IMR-90 (cell line): ENCODE data around the gene CTDP1. TPM values are rescaled to one million over a fixed set of nuclear protein-coding genes. Genes with fewer than 3 reads are reported as not detected.

ENCODE experiments used
- ATAC-seq: fragments of 200-7000 bp; cut with Tn5 transposase; 2 replicates; pipeline ENCODE4 v1.9.1; 2020; ENCODE audit warnings: low read depth, mild to moderate bottlenecking, moderate library complexity
- BruUV-seq: library from RNA; stranded (reverse); fragments of 400-500 nt; replicated peaks from 2 replicates; lab custom pipeline; 2021; lab: Mats Ljungman, UMichigan
- CTCF ChIA-PET: fragments of 300-600 bp; formaldehyde crosslinking; extraction: SDS; loops from one replicate; lab custom pipeline; 2021; ENCODE audit warnings: antibody characterized with exemption; lab: Yijun Ruan, JAX
- POLR2A ChIA-PET: fragments of 300-600 bp; sonication (Branson Sonifier 250); formaldehyde crosslinking; loops from one replicate; lab custom pipeline; 2022; ENCODE audit warnings: antibody characterized with exemption; ENCODE audit not compliant: unreplicated experiment; lab: Charles Lee
- DNase-seq: peaks from one replicate; pipeline ENCODE4 v3.0.0; 2013
- H2AFZ ChIP-seq: replicated peaks from 2 replicates; pipeline ENCODE3; 2013; ENCODE audit warnings: low read length, mild to moderate bottlenecking; ENCODE audit not compliant: poor library complexity
- H2AK5ac ChIP-seq: 2 replicates; pipeline ENCODE4 v1.6.1; 2013; ENCODE audit warnings: low read depth, low read length, inconsistent platforms
- H2AK9ac ChIP-seq: replicated peaks from 2 replicates; pipeline ENCODE3; 2013; ENCODE audit warnings: mild to moderate bottlenecking, low read depth, low read length, moderate library complexity; ENCODE audit not compliant: poor library complexity
- H2BK120ac ChIP-seq: 2 replicates; pipeline ENCODE4 v1.6.1; 2013; ENCODE audit warnings: low read depth, low read length, inconsistent platforms
- H2BK15ac ChIP-seq: 3 replicates; pipeline ENCODE4 v1.6.1; 2013; ENCODE audit warnings: low read depth, low read length, inconsistent platforms
- H2BK20ac ChIP-seq: 2 replicates; pipeline ENCODE4 v1.6.1; 2013; ENCODE audit warnings: low read depth, mild to moderate bottlenecking, inconsistent platforms, low read length, moderate library complexity
- H2BK5ac ChIP-seq: 2 replicates; pipeline ENCODE4 v1.6.1; 2013; ENCODE audit warnings: mild to moderate bottlenecking, low read depth, low read length, inconsistent platforms; ENCODE audit not compliant: poor library complexity, severe bottlenecking
- H3K14ac ChIP-seq: replicated peaks from 2 replicates; pipeline ENCODE4 v1.6.1; 2013; ENCODE audit warnings: low read depth, low read length, inconsistent platforms
- H3K18ac ChIP-seq: 2 replicates; pipeline ENCODE4 v1.6.1; 2013; ENCODE audit warnings: low read depth, low read length, control low read depth
- H3K23ac ChIP-seq: 2 replicates; pipeline ENCODE4 v1.6.1; 2013; ENCODE audit warnings: low read depth, low read length, inconsistent platforms
- H3K27ac ChIP-seq: 2 replicates; pipeline ENCODE4 v1.5.1; 2013; ENCODE audit warnings: mild to moderate bottlenecking, control low read depth, low read length; ENCODE audit not compliant: insufficient read depth
- H3K27me3 ChIP-seq: 2 replicates; pipeline ENCODE4 v1.6.1; 2013; ENCODE audit warnings: low read length; ENCODE audit not compliant: control insufficient read depth, insufficient read depth
- H3K36me3 ChIP-seq: 2 replicates; pipeline ENCODE4 v1.6.1; 2013; ENCODE audit warnings: low read length, mixed read lengths; ENCODE audit not compliant: control insufficient read depth, insufficient read depth
- H3K4ac ChIP-seq: 2 replicates; pipeline ENCODE4 v1.6.1; 2013; ENCODE audit warnings: low read depth, low read length, inconsistent platforms
- H3K4me1 ChIP-seq: 2 replicates; pipeline ENCODE4 v1.6.1; 2013; ENCODE audit warnings: low read length, mixed read lengths; ENCODE audit not compliant: control insufficient read depth, insufficient read depth
- H3K4me2 ChIP-seq: 2 replicates; pipeline ENCODE4 v1.6.1; 2013; ENCODE audit warnings: low read depth, mild to moderate bottlenecking, control low read depth, low read length, moderate library complexity
- H3K4me3 ChIP-seq: 2 replicates; pipeline ENCODE4 v1.5.1; 2013; ENCODE audit warnings: low read depth, mild to moderate bottlenecking, control low read depth, low read length, moderate library complexity; ENCODE audit not compliant: insufficient read depth
- H3K56ac ChIP-seq: 2 replicates; pipeline ENCODE4 v1.6.1; 2013; ENCODE audit warnings: low read length, inconsistent platforms; ENCODE audit not compliant: insufficient read depth; ENCODE audit errors: extremely low read depth
- H3K79me1 ChIP-seq, 2 experiments: 2 replicates each; pipeline ENCODE4 v1.6.1; 2013; ENCODE audit warnings: low read length in 2 of 2, inconsistent platforms in 1 of 2, low read depth in 1 of 2
- H3K9ac ChIP-seq: 2 replicates; pipeline ENCODE4 v1.6.1; 2013; ENCODE audit warnings: low read depth, low read length, control low read depth
- H3K9me1 ChIP-seq: 2 replicates; pipeline ENCODE4 v1.6.1; 2013; ENCODE audit warnings: low read length, inconsistent platforms; ENCODE audit not compliant: insufficient read depth
- H3K9me3 ChIP-seq: 2 replicates; pipeline ENCODE4 v1.6.1; 2013; ENCODE audit warnings: low read length; ENCODE audit not compliant: control insufficient read depth, insufficient read depth
- H4K20me1 ChIP-seq: 2 replicates; pipeline ENCODE4 v1.6.1; 2013; ENCODE audit warnings: low read length, inconsistent platforms; ENCODE audit not compliant: insufficient read depth
- H4K5ac ChIP-seq: 2 replicates; pipeline ENCODE4 v1.6.1; 2013; ENCODE audit warnings: mild to moderate bottlenecking, low read depth, low read length, control low read depth
- H4K8ac ChIP-seq, 2 experiments: 2 replicates each; pipeline ENCODE4 v1.6.1; 2013; ENCODE audit warnings: low read depth in 2 of 2, low read length in 2 of 2, control low read depth in 1 of 2, inconsistent platforms in 1 of 2
- H4K91ac ChIP-seq: 2 replicates; pipeline ENCODE4 v1.6.1; 2013; ENCODE audit warnings: low read depth, low read length, inconsistent platforms; ENCODE audit not compliant: insufficient read depth
- BHLHE40 ChIP-seq: fragments of 150-350 bp; IDR thresholded peaks from 2 replicates; pipeline ENCODE4 v1.6.1; 2016; ENCODE audit warnings: mild to moderate bottlenecking, low read depth, low read length
- MXI1 ChIP-seq: IDR thresholded peaks from 2 replicates; pipeline ENCODE4 v1.6.1; 2012; ENCODE audit warnings: low read depth, mild to moderate bottlenecking, low read length, moderate library complexity, borderline replicate concordance
- NFE2L2 ChIP-seq: fragments of 150-350 bp; IDR thresholded peaks from 2 replicates; pipeline ENCODE4 v1.6.1; 2016; ENCODE audit warnings: low read depth, mild to moderate bottlenecking, low read length
- RCOR1 ChIP-seq: IDR thresholded peaks from 2 replicates; pipeline ENCODE4 v1.6.1; 2012; ENCODE audit warnings: mild to moderate bottlenecking, low read length, improper control_type of control experiment; ENCODE audit not compliant: insufficient replicate concordance
- RFX5 ChIP-seq: IDR thresholded peaks from 2 replicates; pipeline ENCODE4 v1.8.0; 2012; ENCODE audit warnings: low read depth, mild to moderate bottlenecking, low read length, moderate library complexity
- WGBS, 2 experiments: methylation state at CpG; one replicate each; pipeline versions ENCODE4 v1.1.5 to v1.1.7; 2013; ENCODE audit warnings: missing lambda C conversion rate in 2 of 2; ENCODE audit not compliant: insufficient read length in 1 of 2; ENCODE audit errors: extremely low coverage in 2 of 2; 5-methylcytosine and 5-hydroxymethylcytosine counted together
- dilution Hi-C: fragments of 300-500 bp; cut with HindIII; formaldehyde crosslinking; loops from one replicate; pipeline ENCODE4 v1.14.3; 2018; ENCODE audit warnings: low sequenced_read_pairs; ENCODE audit not compliant: unreplicated experiment
- in situ Hi-C: fragments of 300-500 bp; cut with MboI; formaldehyde crosslinking; loops from 3 replicates; pipeline ENCODE4 v1.14.3; 2019; ENCODE audit warnings: low sequenced_read_pairs, inconsistent platforms, mixed read lengths
- intact Hi-C: fragments of 100-400 bp; cut with micrococcal nuclease; formaldehyde crosslinking; loops from 2 replicates; pipeline ENCODE4 v1.10.0; 2022
- polyA plus RNA-seq, 3 experiments: library from polyadenylated mRNA; depleted of rRNA; stranded (reverse); fragments of >200 nt; gene quantifications; 2 replicates each; pipeline ENCODE4 v1.2.3, GENCODE V29; 2012; ENCODE audit warnings: low replicate concordance in 1 of 3
- total RNA-seq: library from RNA; depleted of rRNA; stranded (reverse); fragments of >200 nt; gene quantifications from 2 replicates; pipeline ENCODE4 v1.2.3, GENCODE V29; 2012
- TF ChIP-seq, protein P1 (sequence below): fragments of 150-350 bp; IDR thresholded peaks from 2 replicates; pipeline ENCODE4 v1.6.1; 2016; ENCODE audit warnings: low read depth, mild to moderate bottlenecking, low read length, moderate library complexity, borderline replicate concordance
- TF ChIP-seq, protein P2 (sequence below): fragments of 150-350 bp; IDR thresholded peaks from 2 replicates; pipeline ENCODE4 v1.6.1; 2017; ENCODE audit warnings: mild to moderate bottlenecking, antibody characterized with exemption, low read length, low read depth

Gene CTDP1
- total and polyA plus RNA-seq, 2 of the 4 experiments (the other 2 are of a cell fraction): 13.4 to 17.6 TPM

DNA sequence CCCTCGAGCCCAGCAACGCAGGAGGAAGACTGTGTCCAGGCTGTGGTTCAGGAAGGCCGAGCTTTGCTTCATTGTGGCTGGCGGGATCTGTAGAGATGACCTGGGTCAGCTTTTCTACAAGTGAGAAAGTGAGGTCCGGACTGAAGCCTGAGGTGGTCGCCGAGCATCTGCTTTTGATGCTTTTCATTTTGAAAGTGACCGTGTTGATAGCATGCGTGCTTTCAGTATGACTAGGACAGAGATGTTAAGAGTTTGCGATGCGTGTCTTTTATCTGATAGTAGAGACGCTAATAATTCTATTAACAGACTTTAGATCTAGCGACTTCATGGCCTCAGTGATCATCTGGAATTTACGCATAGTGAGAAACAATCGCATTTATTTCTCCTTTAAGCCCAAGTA is 28.1 kb downstream of the CTDP1 start:
- H3K18ac ChIP-seq: no peak overlapping the region
- no peak overlapping the region for H3K4me3 ChIP-seq
- H4K20me1 ChIP-seq: peaks cover 12% of the 10 kb centered on the region
- no peak for DNase-seq
- dilution Hi-C loops: no loop called here
- no peak overlapping the region for H3K23ac ChIP-seq
- POLR2A ChIA-PET: no interaction called here
- CTCF ChIA-PET: no interaction called here
- TF ChIP-seq MXI1 (no peak), RFX5 (no peak), BHLHE40 (no peak), RCOR1 (no peak), NFE2L2 (no peak)
- TF ChIP-seq, protein P1, sequence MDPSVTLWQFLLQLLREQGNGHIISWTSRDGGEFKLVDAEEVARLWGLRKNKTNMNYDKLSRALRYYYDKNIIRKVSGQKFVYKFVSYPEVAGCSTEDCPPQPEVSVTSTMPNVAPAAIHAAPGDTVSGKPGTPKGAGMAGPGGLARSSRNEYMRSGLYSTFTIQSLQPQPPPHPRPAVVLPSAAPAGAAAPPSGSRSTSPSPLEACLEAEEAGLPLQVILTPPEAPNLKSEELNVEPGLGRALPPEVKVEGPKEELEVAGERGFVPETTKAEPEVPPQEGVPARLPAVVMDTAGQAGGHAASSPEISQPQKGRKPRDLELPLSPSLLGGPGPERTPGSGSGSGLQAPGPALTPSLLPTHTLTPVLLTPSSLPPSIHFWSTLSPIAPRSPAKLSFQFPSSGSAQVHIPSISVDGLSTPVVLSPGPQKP: no peak
- TF ChIP-seq, protein P2, sequence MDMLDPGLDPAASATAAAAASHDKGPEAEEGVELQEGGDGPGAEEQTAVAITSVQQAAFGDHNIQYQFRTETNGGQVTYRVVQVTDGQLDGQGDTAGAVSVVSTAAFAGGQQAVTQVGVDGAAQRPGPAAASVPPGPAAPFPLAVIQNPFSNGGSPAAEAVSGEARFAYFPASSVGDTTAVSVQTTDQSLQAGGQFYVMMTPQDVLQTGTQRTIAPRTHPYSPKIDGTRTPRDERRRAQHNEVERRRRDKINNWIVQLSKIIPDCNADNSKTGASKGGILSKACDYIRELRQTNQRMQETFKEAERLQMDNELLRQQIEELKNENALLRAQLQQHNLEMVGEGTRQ: no peak
- no peak overlapping the region for H2AK5ac ChIP-seq
- H3K4me1 ChIP-seq: no peaks in the 10 kb centered on the region
- no peak overlapping the region for H2BK15ac ChIP-seq
- no peak overlapping the region for H3K9ac ChIP-seq
- H4K5ac ChIP-seq: no peak overlapping the region
- H2BK120ac ChIP-seq: no peak overlapping the region
- H3K9me3 ChIP-seq: no peaks in the 10 kb centered on the region
- no peak overlapping the region for H4K8ac ChIP-seq
- no peaks in the 10 kb centered on the region for H3K27me3 ChIP-seq
- no peak overlapping the region for H2BK20ac ChIP-seq
- H3K9me1 ChIP-seq: 0 out of 2 replicates have a peak, but pooled peaks cover 8% of the 10 kb centered on the region
- H2BK5ac ChIP-seq: no peak overlapping the region
- H3K27ac ChIP-seq: no peak overlapping the region
- H3K79me1 ChIP-seq: peaks cover 11 to 41% of the 10 kb centered on the region in 2 experiments
- H3K14ac ChIP-seq: no peak overlapping the region
- no peak overlapping the region for H3K56ac ChIP-seq
- 85% methylated on average over 5 of the region's 15 CpGs; no CpG with 5 or more reads in 1 of the 2 experiments for WGBS, 2 experiments
- BruUV-seq: no TSS peak
- no peak for ATAC-seq
- H3K4ac ChIP-seq: no peak overlapping the region
- peaks cover 58% of the 10 kb centered on the region for H3K36me3 ChIP-seq
- H2AK9ac ChIP-seq: no peak overlapping the region
- in situ Hi-C loops: no loop called here
- no peak overlapping the region for H2AFZ ChIP-seq
- H3K4me2 ChIP-seq: no peak overlapping the region
- no peak overlapping the region for H4K91ac ChIP-seq
- intact Hi-C loops: no loop called here
